Activated CD4-positive, CD25-positive, alpha-beta regulatory T cell (primary cell): ENCODE measurements around the gene SRGAP1.

Experiments
- DNase-seq, 4 experiments: peaks; one replicate each; lab custom pipeline; 2025; lab: John Stamatoyannopoulos, UW

The SRGAP1 gene

GRCh38 chr12:63937378-63938316 is 93.1 kb downstream of the SRGAP1 start:
- DNase-seq, result no peak

- no peak for DNase-seq
Observed at GRCh38 chr12:63940310-63941005, 96.0 kb downstream of the SRGAP1 start.

GRCh38 chr12:63941166-63941800 is 96.8 kb downstream of the SRGAP1 start:
- no peak for DNase-seq

- DNase-seq, result no peak
Observed at GRCh38 chr12:63941879-63942278, 97.4 kb downstream of the SRGAP1 start.

- DNase-seq, result no peak
Observed at GRCh38 chr12:63942464-63943241, 98.2 kb downstream of the SRGAP1 start.

- no peak for DNase-seq
Observed at GRCh38 chr12:63944034-63944579, 99.6 kb downstream of the SRGAP1 start.

GRCh38 chr12:63944586-63945228 is 100.2 kb downstream of the SRGAP1 start:
- DNase-seq, result no peak

GRCh38 chr12:63945777-63946176 is 101.3 kb downstream of the SRGAP1 start:
- DNase-seq, result no peak

- no peak for DNase-seq
Observed at GRCh38 chr12:63948211-63948610, 103.7 kb downstream of the SRGAP1 start.

- DNase-seq, result no peak
Observed at GRCh38 chr12:63949902-63950301, 105.4 kb downstream of the SRGAP1 start.

- DNase-seq, result no peak
Observed at GRCh38 chr12:63952995-63953394, 108.5 kb downstream of the SRGAP1 start.

GRCh38 chr12:63955831-63956666 is 111.5 kb downstream of the SRGAP1 start:
- no peak for DNase-seq

- DNase-seq, result no peak
Observed at GRCh38 chr12:63957496-63957895, 113.0 kb downstream of the SRGAP1 start.

- no peak for DNase-seq
Observed at GRCh38 chr12:63958876-63959580, 114.5 kb downstream of the SRGAP1 start.

- no peak for DNase-seq
Observed at GRCh38 chr12:63961048-63961447, 116.5 kb downstream of the SRGAP1 start.

- no peak for DNase-seq
Observed at GRCh38 chr12:63961543-63961942, 117.0 kb downstream of the SRGAP1 start.

- no peak for DNase-seq
Observed at GRCh38 chr12:63963868-63964267, 119.4 kb downstream of the SRGAP1 start.

GRCh38 chr12:63964301-63964700 is 119.8 kb downstream of the SRGAP1 start:
- DNase-seq, result no peak

- no peak for DNase-seq
Observed at GRCh38 chr12:63965936-63966605, 121.6 kb downstream of the SRGAP1 start.
